HG03575 (cell line): ENCODE data around the gene PSKH1.

Experiments
- ATAC-seq: cut with Tn5 transposase; IDR thresholded peaks from one replicate; pipeline ENCODE4 v1.9.1; 2021; ENCODE audit not compliant: unreplicated experiment, insufficient number of reproducible peaks, low FRiP score; ENCODE audit errors: extremely low read depth

Gene PSKH1

GRCh38 chr16:67892899-67893742 lies at the start of gene PSKH1:
PSKH1 (plus strand) TSS chr16:67893254; CDS start chr16:67908750, 15,496 bp downstream.
- no peak for ATAC-seq

- ATAC-seq = no peak
Measured at GRCh38 chr16:67843343-67843765, 49.7 kb upstream of the PSKH1 start.

GRCh38 chr16:67844497-67844896 lies 48.6 kb upstream of the PSKH1 start:
- ATAC-seq = no peak

- no peak for ATAC-seq
Measured at GRCh38 chr16:67845291-67846062, 47.6 kb upstream of the PSKH1 start.

GRCh38 chr16:67846063-67846319 lies 47.1 kb upstream of the PSKH1 start:
- no peak for ATAC-seq

- ATAC-seq = peak; percentile 33
Measured at GRCh38 chr16:67846320-67847063, 46.6 kb upstream of the PSKH1 start, which contains the start of gene NUTF2. NUTF2 (plus strand) TSS chr16:67846933; CDS start chr16:67865131, 18,198 bp downstream.

GRCh38 chr16:67847064-67847861 lies 45.8 kb upstream of the PSKH1 start, which contains the start of gene CENPT:
CENPT (minus strand) TSS chr16:67847693; CDS start chr16:67833859, 13,834 bp downstream.
- no peak for ATAC-seq

- no peak for ATAC-seq
Measured at GRCh38 chr16:67848118-67848517, 44.9 kb upstream of the PSKH1 start.

GRCh38 chr16:67853670-67854069 lies 39.4 kb upstream of the PSKH1 start:
- no peak for ATAC-seq

GRCh38 chr16:67855789-67856188 lies 37.3 kb upstream of the PSKH1 start:
- ATAC-seq = no peak

GRCh38 chr16:67856927-67857546 lies 36.0 kb upstream of the PSKH1 start:
- ATAC-seq = no peak

GRCh38 chr16:67857547-67858233 lies 35.4 kb upstream of the PSKH1 start:
- ATAC-seq = no peak

- ATAC-seq = no peak
Measured at GRCh38 chr16:67858500-67858899, 34.6 kb upstream of the PSKH1 start.

- no peak for ATAC-seq
Measured at GRCh38 chr16:67860589-67861398, 32.3 kb upstream of the PSKH1 start.

- ATAC-seq = no peak
Measured at GRCh38 chr16:67861877-67862276, 31.2 kb upstream of the PSKH1 start.

- ATAC-seq = no peak
Measured at GRCh38 chr16:67862623-67863583, 30.2 kb upstream of the PSKH1 start.
